NCI-H2171 (cell line): ENCODE results near the gene THY1.

Source experiments
- DNase-seq: peaks from one replicate; lab custom pipeline; 2025; lab: John Stamatoyannopoulos, UW

THY1 gene

GRCh38 chr11:119369132-119369925 is 53.6 kb downstream of the THY1 start:
- peak; percentile 55 for DNase-seq

DNA sequence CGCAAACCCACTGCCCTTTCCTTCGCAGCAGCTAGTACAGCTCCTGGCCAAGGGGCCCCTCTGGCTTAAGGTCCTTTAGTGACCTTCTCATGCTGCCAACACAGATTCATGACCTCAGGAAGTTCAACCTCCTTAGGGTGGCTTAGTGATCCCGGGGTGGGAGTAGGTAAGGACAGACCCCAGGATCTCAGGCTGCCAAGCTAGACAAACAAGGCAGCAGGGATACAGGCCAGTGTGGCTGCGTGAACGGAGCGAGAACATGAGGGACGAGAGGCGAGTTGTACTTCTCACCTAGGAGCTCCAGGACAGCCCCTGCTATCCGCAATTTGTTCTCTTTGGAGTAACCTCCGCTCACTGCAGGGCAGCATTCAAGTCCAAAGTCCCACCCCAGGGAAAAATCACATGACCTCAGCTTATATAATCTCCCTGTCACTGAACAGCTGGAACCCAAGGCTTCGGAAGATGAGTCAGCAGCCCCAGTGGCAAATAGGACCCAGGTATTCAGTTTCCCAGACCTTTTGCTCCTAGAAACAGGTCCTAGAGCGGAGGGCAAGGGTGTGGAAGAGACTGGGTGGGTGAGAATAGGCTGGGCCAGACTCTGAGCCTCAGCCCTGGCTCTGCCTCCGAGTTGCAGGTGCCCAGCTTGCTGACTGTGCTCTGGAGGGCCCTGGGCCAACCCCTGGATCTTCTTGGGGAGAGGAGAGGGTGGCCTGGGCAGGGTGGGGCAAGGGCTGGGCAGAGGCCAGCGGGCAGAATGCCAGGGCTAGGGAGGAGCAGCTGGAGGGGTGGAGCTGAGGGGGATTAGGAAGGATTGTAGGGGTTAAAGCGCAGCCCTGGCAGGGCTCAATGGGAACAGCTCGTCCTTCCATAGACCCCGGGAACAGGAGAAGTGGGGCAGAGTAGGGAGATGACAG is 54.6 kb downstream of the THY1 start:
- DNase-seq, result no peak

DNA sequence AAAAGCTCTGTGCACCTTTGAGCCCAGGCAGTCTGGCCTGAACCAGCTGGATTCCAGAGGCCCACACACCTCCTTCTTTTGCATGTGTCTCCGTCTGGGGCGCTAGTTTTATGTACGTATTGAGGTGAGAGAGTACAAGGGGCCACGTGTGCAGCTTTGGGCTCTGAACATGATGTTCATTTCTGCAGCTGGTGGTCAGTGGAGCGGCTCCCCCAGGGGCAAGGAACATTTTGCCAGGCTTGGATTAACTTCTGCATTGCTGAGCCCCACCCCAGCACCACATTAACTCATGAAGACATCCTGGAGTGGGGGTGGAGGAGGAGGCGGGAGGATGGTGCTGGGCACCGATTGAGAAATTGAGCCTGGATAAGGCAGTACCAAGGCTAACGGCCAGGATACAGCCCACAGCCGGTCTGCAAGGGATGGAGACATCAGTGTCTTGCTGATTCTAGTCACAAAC is 55.3 kb downstream of the THY1 start:
- DNase-seq, result no peak
